ENCODE data around the gene IFNAR1. TPM values are rescaled to one million over a fixed set of nuclear protein-coding genes. Genes with fewer than 3 reads are reported as not detected.

The IFNAR1 gene
- polyA plus RNA-seq, 3 donors: 16.8 to 95.3 (median 56.2) TPM

DNA sequence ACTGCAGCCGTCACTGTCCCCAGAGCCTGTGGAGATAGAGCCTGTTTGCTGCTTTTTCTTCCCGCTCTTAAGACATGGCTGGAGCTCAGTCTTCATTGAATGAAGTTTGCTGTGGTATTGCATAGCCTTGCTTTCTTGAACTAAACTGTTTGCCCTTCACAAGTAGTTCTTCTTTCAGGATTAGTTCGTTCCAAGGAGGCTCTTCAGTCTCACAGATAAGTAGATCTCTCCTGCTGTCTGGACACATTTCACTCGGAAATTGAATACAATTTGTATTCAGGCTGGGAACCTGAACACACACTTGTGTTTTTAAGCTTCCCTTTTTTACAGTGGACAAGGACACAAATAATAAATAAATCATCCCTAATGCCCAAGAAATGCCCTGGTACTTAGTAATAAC is 34.7 kb downstream of the IFNAR1 start:
- no peaks in the 10 kb centered on the region for H3K27me3 ChIP-seq (ENCODE audit: control insufficient read depth in 2 of 2, insufficient read depth in 2 of 2, low read length in 2 of 2)
- peaks cover 28 to 36% of the 10 kb centered on the region in 2 donors for H3K36me3 Mint-ChIP-seq
- H3K4me3 Mint-ChIP-seq: no peak overlapping the region
- no peak overlapping the region for H3K4me3 ChIP-seq (replicated peaks in 1 of 3; ENCODE audit: low read depth in 2 of 3, low read length in 3 of 3)
- peaks cover 0 to 4% (median 0%) of the 10 kb centered on the region in 3 donors for H3K27me3 Mint-ChIP-seq (ENCODE audit: low read depth in 3 of 3)
- H3K9ac ChIP-seq (ENCODE audit: insufficient read depth, low read length, poor library complexity, severe bottlenecking): no peak overlapping the region
- H3K36me3 ChIP-seq (replicated peaks in 1 of 2; ENCODE audit: control insufficient read depth in 1 of 2, insufficient read depth in 2 of 2, low read length in 2 of 2): peaks cover 28 to 36% of the 10 kb centered on the region in 2 donors
- no peak for DNase-seq
- no peak overlapping the region for H3K27ac ChIP-seq (ENCODE audit: low read depth in 1 of 2, low read length in 2 of 2)
- 84% methylated on average over 4 of the region's 4 CpGs for WGBS (ENCODE audit: insufficient coverage)
- H3K79me2 ChIP-seq (ENCODE audit: insufficient read depth, low read length): peaks cover 18% of the 10 kb centered on the region
- peaks cover 52% of the 10 kb centered on the region for H3K4me1 Mint-ChIP-seq
- no peaks in the 10 kb centered on the region for H4K20me1 ChIP-seq (ENCODE audit: insufficient read depth, low read length)
- intact Hi-C loops (cut with micrococcal nuclease): no loop called here
- TF ChIP-seq, protein P1, sequence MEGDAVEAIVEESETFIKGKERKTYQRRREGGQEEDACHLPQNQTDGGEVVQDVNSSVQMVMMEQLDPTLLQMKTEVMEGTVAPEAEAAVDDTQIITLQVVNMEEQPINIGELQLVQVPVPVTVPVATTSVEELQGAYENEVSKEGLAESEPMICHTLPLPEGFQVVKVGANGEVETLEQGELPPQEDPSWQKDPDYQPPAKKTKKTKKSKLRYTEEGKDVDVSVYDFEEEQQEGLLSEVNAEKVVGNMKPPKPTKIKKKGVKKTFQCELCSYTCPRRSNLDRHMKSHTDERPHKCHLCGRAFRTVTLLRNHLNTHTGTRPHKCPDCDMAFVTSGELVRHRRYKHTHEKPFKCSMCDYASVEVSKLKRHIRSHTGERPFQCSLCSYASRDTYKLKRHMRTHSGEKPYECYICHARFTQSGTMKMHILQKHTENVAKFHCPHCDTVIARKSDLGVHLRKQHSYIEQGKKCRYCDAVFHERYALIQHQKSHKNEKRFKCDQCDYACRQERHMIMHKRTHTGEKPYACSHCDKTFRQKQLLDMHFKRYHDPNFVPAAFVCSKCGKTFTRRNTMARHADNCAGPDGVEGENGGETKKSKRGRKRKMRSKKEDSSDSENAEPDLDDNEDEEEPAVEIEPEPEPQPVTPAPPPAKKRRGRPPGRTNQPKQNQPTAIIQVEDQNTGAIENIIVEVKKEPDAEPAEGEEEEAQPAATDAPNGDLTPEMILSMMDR (IDR thresholded peaks at IDR 0.05): no peak
- H3K4me1 ChIP-seq (ENCODE audit: control insufficient read depth in 1 of 2, insufficient read depth in 2 of 2, low read length in 2 of 2): peaks cover 43 to 46% of the 10 kb centered on the region in 2 donors
- no peaks in the 10 kb centered on the region for H3K9me3 ChIP-seq (replicated peaks in 1 of 2; ENCODE audit: control insufficient read depth in 1 of 2, insufficient read depth in 1 of 2, low read length in 2 of 2)
- no peak overlapping the region for H3K4me2 ChIP-seq (replicated peaks; ENCODE audit: extremely low read depth, low read length, poor library complexity, severe bottlenecking)
- H3K27ac Mint-ChIP-seq: peak overlapping the region in 5 of 7 donors; percentile 41 to 99 (median 82)
- H3K9me3 Mint-ChIP-seq: peaks cover 0 to 2% (median 0%) of the 10 kb centered on the region in 7 donors
- no peak overlapping the region for H2AFZ ChIP-seq (ENCODE audit: insufficient read depth, low read depth, low read length, poor library complexity, severe bottlenecking)

GRCh38 chr21:33360281-33360680 is 35.5 kb downstream of the IFNAR1 start:
- Histone ChIP-seq H3K9me3 (replicated peaks in 1 of 2; ENCODE audit: control insufficient read depth in 1 of 2, insufficient read depth in 1 of 2, low read length in 2 of 2) (no peaks in the 10 kb centered on the region), H3K4me1 (ENCODE audit: control insufficient read depth in 1 of 2, insufficient read depth in 2 of 2, low read length in 2 of 2) (peaks cover 50 to 53% of the 10 kb centered on the region in 2 donors), H3K4me3 (replicated peaks in 1 of 3; ENCODE audit: low read depth in 2 of 3, low read length in 3 of 3) (no peak overlapping the region), H2AFZ (ENCODE audit: insufficient read depth, low read depth, low read length, poor library complexity, severe bottlenecking) (no peak overlapping the region), H4K20me1 (ENCODE audit: insufficient read depth, low read length) (no peaks in the 10 kb centered on the region), H3K79me2 (ENCODE audit: insufficient read depth, low read length) (peaks cover 18% of the 10 kb centered on the region), H3K36me3 (replicated peaks in 1 of 2; ENCODE audit: control insufficient read depth in 1 of 2, insufficient read depth in 2 of 2, low read length in 2 of 2) (peaks cover 28 to 29% of the 10 kb centered on the region in 2 donors), H3K9ac (ENCODE audit: insufficient read depth, low read length, poor library complexity, severe bottlenecking) (no peak overlapping the region), H3K27ac (ENCODE audit: low read depth in 1 of 2, low read length in 2 of 2) (peak overlapping the region in 1 of 2 donors; percentile 94), H3K4me2 (replicated peaks; ENCODE audit: extremely low read depth, low read length, poor library complexity, severe bottlenecking) (peak overlapping the region; percentile 73), H3K27me3 (ENCODE audit: control insufficient read depth in 2 of 2, insufficient read depth in 2 of 2, low read length in 2 of 2) (no peaks in the 10 kb centered on the region)
- Mint-ChIP-seq H3K4me3 (no peak overlapping the region), H3K4me1 (peaks cover 53% of the 10 kb centered on the region), H3K27ac (peak overlapping the region; percentile 63 to 99 (median 98)), H3K36me3 (peaks cover 23 to 30% of the 10 kb centered on the region in 2 donors), H3K9me3 (peaks cover 0 to 2% (median 0%) of the 10 kb centered on the region in 7 donors), H3K27me3 (ENCODE audit: low read depth in 3 of 3) (peaks cover 0 to 4% (median 0%) of the 10 kb centered on the region in 3 donors)
- WGBS (ENCODE audit: insufficient coverage): 100% methylated on average over 3 of the region's 6 CpGs
- TF ChIP-seq, protein P1 (IDR thresholded peaks at IDR 0.05): no peak
- intact Hi-C loops (cut with micrococcal nuclease): loop anchor here (2.0 to 10.0 kb wide), 6 partner anchors 33 to 165 kb away; partner anchors contain the start of gene IFNGR2 (in 2 of the 2)
- DNase-seq: peak in 2 of 3 donors; percentile 29 to 40
